GM19240 (cell line): Measurements from ENCODE around the gene TMEM238L.
"Not testable (repeated sequence)": the region's sequence is repeated elsewhere in the genome, so short reads cannot be mapped to it uniquely, and the experiment has no call there.

Experiments used
- DNase-seq: peaks from one replicate; pipeline ENCODE4 v3.0.0; 2011; ENCODE audit warnings: low spot score; ENCODE audit not compliant: insufficient read length

Gene TMEM238L, protein sequence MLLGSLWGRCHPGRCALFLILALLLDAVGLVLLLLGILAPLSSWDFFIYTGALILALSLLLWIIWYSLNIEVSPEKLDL

DNA sequence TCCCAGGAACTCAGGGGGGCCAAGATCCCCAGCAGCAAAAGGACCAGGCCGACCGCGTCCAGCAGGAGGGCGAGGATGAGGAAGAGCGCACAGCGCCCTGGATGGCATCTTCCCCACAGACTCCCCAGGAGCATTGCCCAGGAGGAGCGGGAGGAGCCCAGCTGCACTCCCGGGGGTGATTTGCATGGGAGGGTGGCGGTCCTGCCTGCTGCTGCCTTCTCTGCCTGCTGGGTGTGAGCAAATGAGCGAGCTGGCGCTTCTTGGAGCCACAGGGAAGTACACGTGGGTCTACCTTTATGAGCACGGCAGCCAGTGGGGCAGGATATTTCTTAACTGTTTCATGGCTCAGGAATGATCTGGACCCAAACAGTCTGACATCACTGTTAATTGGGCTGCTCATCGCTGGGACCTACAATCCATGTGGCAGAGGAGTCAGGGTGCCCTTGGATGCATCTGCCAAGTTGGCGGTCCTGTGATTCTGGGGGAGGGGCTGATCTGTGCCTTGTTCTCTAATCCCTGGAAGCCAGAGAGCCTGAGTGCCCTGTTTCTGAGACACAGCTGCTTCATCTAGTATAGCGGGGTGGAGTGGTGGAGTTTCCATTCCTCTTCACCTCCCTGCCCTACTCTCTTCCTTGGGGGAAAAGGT, at the start of gene TMEM238L:
TMEM238L (minus strand) TSS at position 270 of the 646 bp plus-strand sequence; CDS start at position 134, 136 bp downstream.
- DNase-seq: no peak

DNA sequence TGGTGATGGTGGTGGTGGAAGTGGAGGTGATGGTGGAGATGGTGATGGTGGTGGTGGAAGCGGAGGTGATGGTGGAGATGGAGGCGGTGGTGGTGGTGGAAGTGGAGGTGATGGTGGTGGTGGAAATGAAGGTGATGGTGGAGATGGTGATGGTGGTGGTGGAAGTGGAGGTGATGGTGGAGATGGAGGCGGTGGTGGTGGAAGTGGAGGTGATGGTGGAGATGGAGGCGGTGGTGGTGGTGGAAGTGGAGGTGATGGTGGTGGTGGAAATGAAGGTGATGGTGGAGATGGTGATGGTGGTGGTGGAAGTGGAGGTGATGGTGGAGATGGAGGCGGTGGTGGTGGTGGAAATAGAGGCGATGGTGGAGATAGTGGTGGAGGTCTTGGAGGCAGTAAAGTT, 42.7 kb upstream of the TMEM238L start:
- not testable (repeated sequence) for DNase-seq

DNA sequence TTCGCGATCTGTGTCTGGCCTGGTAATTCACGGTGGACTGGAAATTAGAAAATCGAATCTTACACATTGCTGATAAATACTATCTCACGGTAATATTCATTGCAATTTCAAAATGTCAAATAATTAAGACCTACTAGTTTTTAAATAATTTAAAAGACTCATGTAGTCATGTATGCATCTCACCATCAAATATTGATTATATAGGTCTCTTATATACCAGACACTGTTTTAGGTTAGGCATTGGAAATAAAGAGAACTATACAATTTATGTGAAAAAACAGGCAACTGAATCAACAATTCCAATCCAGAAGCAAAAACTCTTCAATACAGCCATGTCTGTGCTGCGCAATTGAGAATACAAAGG, 41.5 kb upstream of the TMEM238L start:
- no peak for DNase-seq

DNA sequence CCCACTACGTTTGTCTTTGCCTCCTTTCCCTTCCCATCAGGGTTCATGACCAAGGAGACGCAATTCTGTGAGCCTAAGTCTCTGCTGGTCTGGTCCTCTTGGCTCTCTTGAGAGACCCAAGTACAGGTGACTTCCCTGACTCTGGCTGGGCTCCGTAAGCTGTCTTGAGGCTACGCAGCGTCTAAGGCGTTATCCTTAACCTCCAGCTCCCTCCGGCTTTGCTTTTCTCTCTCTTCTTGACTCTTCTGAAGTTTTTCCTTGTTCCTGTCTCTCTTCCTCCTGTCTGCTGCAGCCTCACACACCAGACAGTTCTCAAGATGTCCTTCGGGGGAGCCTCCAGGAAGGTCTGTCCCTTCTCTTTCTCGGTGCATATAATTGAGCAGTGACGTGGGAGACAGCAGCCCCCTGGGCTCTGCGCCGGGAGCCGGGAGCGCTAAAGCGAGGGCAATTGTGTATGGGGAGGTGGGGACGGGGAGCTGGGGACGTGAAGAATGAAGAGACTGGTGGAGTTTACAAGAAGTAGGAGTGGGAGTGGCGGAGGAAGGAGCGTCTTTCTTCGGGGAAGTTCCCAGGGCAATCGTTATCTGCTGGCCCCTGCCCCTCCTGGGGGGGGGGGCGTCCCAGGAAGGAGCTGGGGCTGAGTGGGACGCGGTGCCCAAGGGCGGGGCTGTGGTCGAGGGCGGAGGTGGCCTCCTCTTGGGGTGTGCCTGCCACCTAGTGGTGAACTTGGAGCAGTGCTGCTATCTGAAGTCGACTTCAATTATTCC, 40.9 kb upstream of the TMEM238L start:
- DNase-seq: peak; percentile 66

DNA sequence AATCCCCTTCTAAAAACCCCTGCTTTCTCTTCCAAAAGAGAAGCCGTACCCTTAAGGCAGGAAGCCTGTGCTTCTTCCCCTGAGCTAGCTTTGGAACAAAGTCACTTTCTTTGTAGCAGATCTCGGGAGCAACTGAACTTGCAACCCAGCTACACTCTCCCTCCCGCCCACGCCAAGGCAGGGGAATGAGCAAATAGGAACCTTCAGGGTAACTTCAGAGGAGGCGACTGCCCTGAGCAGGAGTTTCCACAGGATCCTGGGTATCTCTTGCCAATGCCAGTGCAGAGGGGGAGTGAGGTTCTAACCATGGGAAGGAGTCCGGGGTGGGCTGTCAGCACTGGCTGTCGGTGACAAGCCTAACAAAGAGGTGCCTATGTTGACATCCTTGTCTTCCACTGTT, 39.9 kb upstream of the TMEM238L start:
- DNase-seq: no peak

DNA sequence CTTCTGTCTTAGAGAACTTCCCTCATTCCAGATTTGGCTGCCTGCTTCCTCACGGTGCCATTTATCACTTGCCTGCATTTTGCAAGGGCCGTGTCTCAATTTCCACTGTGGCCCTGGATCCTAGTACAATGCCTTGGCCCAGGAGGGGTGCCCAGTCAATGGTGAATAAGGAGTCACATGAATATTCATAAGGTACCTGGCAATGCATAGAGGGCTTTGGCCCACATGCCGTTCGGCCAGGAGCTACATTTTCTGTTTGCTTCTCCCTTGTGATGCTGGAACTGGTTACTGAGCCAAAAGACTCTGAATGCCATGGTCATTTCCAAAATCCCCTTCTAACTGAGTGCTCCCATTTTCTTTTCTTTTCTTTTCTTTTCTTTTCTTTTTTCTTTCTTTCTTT, 38.8 kb upstream of the TMEM238L start:
- DNase-seq: no peak

DNA sequence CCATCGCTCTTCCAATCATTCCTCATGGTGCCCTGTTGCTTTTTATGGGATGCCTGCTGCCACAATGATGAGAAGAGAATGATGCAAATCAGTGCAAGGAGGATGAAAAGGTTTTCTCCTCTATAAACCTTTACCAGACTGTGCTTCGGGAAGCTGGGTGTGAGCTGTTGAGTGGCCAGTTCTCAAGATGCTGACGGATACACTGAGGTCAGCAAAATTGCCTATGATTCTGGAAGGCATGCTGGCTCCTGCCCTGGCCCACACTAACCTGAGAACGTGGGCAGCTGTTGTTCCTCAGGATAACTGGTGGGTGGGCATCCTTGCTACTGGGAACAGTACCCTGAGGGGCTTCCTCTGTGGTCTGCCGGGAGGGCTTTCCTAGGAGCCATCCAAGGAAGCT, 34.8 kb upstream of the TMEM238L start:
- no peak for DNase-seq

DNA sequence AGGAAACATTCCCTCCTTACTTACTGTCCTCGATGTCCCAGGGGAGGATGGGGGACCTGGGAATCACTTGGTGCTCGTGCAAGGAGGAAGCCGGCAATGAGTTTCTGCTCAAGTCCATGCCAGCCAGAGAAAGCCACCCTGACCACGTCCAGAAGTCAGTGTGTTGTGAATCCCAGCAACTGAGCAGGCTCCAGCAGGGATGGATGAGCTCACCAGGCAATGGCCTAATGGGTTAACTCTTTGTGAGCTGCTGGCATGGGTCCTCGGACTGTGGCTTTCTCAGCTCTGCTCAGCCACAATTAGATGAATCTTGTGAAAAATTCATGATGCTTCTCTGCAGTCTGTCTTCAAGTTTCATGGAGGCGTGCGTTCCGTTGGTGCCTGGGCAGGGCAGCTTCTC, 34.0 kb upstream of the TMEM238L start, which contains the start of gene PIRT:
PIRT (minus strand) TSS at position 167 of the 400 bp plus-strand sequence. CDS start 12,442 bp downstream, outside the sequence.
- DNase-seq: no peak

DNA sequence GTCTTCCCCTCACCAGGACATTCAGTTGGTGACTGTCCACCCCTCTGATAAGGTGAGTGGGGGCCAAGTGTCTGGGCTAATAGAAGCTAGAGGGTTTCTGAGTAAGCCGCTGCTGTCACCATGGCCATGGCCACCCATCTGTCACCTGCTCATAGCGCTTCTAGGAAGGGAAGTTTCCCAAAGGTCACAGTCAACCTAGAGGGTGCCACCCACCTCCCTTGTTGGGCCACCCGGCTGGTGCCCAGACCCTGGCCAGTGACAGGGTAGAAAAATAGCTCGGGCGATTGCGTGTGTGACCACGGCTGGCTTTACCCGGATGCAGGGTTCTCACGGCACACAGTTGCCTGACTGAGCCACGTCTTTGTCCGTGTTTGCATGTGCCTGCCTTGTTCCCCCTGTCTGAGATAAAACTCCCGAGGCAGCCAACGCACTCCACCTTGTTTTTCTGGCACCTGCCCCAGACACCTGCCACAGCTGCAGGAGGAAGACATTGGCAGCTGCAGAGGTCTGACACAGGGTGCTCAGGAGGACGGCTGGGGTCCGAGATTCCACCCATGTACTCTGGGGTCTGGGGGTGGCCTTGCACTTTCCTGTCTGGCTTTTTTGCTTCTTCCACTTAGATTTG, 33.2 kb upstream of the TMEM238L start:
- DNase-seq: no peak

DNA sequence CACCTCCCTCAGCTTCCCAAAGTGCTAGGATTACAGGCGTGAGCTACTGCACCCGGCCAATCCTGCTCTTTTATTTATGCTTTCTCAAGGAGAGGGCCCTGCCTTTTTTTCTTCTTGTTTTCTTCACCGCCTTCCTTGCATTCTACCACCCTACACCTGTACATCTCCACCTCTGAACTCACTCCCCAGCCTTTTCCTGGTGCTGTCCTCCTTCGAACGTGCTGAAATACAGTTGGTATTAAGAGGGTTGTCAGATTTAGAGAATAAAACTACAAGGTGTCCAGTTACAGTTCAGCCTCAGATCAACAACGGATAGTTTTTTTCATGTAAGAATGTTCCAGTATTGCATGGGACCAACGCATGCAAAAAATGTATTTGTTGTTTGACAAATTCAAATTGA, 32.2 kb upstream of the TMEM238L start:
- DNase-seq: no peak

DNA sequence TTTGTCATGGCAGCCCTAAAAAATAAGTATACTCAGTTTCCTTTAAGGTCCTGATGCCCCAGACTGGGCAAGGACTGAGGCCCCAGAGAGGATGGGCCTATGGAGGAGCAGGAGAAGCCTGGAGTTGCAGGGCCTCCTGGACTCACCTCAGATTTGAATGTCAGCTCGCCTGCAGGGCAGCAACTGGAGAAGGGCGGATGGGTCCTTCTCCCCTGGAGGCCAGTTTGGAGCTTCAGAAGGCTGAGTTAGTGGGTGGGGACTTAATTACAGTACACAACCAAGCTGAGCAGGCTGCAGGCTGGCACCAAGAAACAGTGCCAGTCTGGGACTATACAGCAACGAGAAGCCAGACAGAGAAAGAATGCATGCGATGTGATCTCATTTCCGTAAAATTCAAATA, 27.8 kb upstream of the TMEM238L start:
- DNase-seq: no peak

DNA sequence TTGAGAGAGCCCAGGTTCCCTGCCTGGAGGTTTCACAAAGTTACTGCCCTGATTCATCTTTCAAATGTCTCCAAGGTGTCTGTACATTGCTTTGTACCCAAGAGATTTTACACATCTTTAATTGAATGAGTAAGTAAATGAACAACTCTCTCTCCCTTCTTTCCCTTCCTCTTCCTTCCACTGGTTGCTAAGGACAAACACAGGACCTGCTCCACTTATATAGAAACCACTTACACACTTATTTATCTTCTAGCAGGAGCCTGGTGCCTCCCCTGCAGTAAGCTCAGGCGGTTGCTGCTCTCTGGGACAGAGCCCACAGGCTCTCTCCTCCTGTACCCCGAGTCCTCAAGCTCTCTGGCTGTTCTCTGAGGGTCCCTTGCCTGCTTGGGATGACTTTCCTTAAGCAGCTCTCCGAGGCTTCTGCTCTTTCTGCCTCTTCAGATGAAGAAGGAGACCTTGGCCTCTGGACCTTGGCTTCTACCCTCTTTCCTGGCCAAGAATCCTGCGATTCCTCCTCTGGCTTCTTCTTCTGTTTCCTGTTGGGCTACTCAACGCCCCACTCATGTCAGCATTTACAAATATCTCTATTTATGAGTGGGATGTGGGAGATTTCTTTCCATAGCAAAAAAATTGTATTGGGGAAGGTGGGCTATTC, 24.1 kb upstream of the TMEM238L start:
- DNase-seq: no peak

DNA sequence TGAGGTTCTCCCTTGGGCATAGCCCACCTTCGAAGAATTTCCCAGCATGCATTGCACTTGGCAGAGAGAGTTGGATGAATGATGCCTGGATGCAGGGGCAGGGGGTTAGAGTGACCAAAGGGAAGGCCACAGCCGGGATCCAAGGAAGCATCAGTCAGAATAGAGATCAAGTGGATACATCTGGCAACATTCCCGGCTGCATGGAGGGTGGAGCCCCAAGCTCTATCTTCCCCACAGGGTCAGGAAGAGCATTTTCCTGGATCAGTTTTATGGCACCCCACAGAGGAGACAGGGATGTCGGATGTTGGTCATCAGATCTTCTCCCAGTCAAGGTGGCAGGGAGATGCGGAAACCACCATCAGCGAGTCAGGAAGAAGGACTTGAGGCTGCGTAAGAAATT, 21.0 kb upstream of the TMEM238L start:
- no peak for DNase-seq

DNA sequence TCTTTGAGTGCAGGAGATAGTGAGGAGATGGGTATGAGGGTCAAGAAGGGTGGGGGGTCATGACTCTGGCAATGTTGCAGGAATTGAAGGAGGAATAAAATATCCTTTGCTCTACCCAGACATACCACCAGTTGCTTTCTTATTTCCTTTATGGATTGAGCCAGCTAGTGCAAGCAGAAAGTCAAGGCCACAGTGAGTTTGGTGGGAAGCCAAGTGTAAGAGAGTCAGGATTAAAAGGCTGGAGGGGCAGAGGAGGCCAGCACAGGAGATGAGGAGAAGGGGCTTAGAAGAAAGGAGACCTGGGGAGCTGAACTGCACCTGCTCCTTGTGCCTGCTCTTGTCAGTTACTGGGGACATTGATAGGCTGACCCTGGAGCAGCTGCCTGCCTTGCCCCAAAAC, 17.9 kb upstream of the TMEM238L start:
- DNase-seq: no peak

DNA sequence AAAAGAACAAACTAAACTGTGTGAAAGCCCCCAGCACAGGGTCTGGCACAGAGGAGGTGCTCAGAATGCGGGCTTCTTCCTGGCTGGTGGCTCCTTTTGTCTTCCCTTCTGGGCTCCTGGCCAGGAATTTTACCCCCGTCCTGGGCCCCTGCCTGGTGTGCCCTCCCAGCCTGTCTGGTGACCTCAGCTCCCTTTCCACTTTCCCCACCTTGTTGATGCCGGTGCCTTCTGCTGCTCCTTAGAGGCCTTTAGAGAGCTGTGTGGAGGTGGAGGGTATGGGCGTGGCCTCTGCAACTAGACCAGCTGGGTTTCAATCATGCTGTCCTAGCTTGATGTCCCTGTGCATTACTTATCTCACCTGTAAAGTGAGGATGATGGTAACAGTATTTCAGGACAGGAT, 17.2 kb upstream of the TMEM238L start:
- no peak for DNase-seq

DNA sequence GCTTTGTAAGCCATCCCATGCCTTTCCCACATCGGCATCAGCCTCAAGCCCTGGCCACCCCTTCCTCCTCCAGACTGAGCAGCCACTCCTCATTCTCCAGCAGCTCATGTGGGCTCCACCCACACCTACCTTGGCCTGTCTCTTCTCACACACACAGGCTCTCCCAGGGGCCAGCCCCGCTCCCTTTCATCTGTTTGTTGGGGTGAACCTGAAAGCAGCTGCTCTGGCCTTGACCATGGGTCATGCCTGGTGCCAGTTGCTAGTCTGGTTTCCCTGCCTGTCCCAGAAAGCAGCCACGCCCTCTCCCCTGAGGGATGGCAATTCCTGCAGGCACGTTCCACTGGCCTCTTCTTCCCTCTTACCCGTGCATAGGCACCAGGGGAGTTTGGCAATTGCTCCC, 11.4 kb upstream of the TMEM238L start:
- no peak for DNase-seq

DNA sequence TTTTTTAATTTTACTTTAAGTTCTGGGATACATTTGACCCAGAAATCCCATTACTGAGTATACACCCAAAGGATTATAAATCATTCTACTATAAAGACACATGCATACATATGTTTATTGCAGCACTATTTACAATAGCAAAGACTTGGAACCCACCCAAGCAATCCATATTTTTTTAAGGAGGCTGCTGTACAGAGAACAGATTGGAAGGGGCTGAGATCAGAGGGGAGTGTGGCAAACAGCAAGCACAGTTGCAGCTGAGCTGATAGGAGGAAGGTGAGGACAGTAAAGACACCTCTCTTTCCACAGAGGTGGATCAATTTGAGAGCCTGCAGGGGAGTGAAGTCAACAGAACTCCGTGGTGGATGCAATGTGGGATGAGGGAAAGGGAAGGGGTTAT, 10.2 kb upstream of the TMEM238L start:
- DNase-seq: no peak

DNA sequence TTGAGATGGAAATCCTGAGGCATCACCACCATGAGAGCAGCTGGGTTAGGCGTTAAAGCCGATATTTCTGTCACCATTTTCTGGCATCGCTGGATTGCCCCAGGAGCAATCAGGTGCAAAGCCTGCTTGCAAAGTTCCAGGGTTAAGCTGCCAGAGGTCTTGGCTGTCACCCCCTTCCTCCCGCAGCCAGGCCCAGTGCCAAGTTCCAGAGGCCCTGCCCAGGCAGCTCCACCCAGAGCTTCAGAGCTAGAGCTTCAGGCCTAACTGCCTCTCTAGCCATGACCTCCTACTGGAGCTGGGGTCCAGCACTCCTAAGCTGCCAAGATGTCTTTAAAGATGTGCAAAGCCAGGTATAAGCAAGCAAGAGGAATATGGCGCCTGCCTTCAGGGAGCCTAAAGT, 8.8 kb upstream of the TMEM238L start:
- DNase-seq: no peak

DNA sequence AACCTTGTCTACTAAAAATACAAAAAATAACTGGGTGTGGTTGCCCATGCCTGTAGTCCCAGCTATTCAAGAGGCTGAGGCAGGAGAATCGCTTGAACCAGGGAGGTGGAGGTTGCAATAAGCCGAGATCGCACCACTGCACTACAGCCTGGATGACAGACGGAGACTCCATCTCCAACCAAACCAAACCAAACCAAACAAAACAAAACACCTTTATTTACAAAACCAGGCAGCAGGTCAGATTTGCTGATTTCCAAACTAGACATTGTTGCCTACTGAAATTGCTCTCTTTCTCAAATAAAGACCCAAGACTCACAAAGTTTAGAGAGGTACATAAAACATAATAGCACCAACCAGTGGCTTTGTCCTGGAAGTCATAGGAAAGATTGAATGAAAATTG, 5.7 kb upstream of the TMEM238L start:
- no peak for DNase-seq

DNA sequence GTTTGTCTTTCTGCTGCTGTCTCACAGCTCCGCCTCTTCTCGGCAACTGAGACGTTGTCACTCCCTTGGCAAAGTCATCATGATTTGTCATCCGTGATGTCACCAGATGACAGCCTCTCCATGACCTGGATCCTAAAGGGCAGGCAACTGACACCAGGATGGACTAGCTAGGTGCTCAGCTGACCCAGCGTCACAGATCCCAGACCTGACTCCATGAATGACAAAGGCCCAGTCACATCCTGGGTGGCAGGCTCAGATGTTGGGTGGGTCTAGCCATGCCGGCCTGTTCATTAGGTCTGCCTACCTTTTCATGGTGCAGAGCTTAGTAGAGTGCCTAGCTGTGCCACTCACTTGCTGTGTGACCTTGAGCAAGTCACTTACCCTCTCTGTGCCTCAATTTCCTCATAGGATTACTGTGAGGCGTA, 3.8 kb upstream of the TMEM238L start:
- DNase-seq: no peak

DNA sequence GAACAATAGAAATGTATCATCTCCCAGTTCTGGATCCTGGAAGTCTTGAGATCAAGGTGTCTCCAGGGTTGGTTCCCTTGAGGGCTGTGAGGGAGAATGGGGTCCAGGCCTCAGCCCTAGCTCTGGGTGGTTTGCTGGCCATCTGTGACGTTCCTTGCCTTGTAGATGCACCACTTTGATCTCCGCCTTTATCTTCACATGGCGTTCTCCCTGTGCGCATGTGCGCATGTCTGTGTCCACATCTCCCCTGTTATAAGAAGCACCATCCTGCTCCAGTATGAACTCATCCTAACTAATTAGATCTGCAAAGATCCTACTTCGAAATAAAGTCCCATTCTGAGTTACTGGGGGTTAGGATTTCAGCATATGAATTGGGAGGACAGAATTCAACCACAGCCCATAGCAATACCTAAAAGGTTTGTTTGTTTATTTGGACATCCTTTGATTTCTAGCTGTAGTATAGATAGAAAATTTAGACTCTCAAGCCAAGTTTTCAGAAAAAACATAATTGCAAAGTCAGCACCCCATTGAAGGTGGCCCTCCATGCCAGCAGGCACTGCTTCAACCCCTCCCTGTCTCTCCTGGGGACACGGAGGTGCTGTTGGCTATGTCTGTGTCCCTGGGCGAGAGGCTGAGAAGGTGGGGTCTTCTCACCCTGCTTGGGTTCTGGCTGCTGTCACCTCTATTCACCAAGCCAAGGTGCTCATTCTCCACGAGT, 2.8 kb upstream of the TMEM238L start:
- no peak for DNase-seq
